GM21360 (cell line): ENCODE data around the gene NRN1L.

Source experiments
- ATAC-seq: cut with Tn5 transposase; IDR thresholded peaks from one replicate; pipeline ENCODE4 v1.9.1; 2021; ENCODE audit warnings: mild to moderate bottlenecking, moderate library complexity; ENCODE audit not compliant: unreplicated experiment

The NRN1L gene

GRCh38 chr16:67934306-67935100, 49.8 kb downstream of the NRN1L start:
- no peak for ATAC-seq

GRCh38 chr16:67935101-67935401, 50.4 kb downstream of the NRN1L start:
- no peak for ATAC-seq

DNA sequence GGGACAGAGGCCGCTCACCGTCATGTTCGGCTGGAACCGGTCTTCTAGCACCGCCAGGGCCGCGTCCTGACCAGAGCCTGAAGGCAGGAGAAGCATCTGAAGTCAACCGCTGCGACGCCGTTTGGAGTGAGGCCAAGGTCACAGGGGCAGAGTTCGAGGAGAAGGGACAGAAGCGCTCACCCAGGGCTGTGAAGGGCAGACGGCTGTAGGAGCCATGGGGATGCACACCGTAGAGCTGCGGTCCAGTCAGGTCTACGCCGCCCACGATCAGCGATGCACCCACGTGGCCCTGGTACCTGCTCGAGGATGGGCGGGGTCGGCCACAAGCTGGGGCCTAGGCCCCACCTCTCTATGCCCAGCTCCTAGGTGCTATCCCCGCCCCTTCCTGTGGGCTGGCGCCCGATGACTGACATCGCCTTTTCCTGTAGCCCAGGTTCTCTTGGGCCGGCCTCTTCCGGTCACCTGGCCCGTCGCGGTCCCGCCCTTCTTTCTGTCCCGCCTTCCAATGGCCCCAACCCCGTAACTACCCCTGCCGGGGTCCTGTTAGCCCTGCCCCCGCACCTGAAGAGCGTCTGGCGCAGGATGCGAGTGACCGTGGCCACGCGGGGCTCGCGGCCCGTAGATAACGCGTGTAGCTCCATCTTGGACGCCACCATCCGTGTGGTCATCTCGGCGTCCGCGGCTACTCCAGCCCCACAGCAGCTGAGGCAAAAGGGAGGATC, 50.9 kb downstream of the NRN1L start:
- peak; percentile 83 for ATAC-seq
